Dedifferentiated amniotic fluid mesenchymal stem cell (primary cell): ENCODE results near the gene BEST1.
A peak's percentile ranks its signal among the peaks of the same experiment; 100 is the strongest.
"Not testable (repeated sequence)": the region's sequence is repeated elsewhere in the genome, so short reads cannot be mapped to it uniquely, and the experiment has no call there.

Experiments used
- DNase-seq: peaks from one replicate; pipeline ENCODE4 v3.0.0-alpha.2; 2016; ENCODE audit errors: extremely low spot score

BEST1 gene

DNA sequence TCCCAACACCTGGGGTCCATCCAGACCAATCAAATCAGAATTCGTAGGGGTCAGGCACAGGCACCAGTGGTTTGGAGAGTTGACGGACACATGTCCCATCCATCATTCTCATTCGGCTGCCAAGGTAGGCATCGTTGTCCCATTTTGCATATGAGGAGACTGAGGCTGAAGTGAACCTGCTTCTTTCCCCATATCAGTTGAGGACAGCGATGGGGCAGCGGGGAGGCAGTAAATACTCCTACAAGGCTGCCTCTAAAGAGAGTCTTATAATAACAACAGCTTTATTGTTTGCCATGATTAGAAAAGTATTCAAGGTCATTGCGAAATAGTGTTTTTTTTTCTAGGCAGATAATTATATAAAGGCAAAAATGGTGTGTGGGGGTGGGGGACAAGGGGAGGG is 1.6 kb upstream of the BEST1 start:
- no peak for DNase-seq

DNA sequence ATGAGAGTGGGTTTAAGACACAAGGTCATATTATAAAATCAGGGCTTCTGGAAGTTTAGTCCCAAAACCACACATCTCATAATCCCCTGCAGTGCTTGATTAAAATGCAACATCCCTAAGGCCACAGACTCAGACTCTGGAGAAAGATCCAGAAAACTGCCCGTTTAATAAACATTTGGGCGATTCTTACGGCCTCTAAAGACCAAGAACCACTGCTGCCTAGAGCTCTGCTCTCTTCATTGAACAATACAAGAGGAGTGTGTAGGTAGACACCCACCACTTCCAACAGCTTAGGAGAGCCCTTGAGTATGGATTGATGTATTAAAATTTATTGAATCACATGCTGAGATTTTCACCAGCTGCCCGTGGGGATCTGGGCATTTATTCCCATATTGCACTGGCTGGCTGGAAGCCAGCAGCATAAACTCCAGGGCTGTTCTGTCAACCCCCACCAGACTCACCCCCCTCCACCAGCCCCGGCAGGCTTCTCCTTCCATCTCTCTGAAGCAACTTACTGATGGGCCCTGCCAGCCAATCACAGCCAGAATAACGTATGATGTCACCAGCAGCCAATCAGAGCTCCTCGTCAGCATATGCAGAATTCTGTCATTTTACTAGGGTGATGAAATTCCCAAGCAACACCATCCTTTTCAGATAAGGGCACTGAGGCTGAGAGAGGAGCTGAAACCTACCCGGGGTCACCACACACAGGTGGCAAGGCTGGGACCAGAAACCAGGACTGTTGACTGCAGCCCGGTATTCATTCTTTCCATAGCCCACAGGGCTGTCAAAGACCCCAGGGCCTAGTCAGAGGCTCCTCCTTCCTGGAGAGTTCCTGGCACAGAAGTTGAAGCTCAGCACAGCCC is 749 bp upstream of the BEST1 start:
- DNase-seq: peak; percentile 99

DNA sequence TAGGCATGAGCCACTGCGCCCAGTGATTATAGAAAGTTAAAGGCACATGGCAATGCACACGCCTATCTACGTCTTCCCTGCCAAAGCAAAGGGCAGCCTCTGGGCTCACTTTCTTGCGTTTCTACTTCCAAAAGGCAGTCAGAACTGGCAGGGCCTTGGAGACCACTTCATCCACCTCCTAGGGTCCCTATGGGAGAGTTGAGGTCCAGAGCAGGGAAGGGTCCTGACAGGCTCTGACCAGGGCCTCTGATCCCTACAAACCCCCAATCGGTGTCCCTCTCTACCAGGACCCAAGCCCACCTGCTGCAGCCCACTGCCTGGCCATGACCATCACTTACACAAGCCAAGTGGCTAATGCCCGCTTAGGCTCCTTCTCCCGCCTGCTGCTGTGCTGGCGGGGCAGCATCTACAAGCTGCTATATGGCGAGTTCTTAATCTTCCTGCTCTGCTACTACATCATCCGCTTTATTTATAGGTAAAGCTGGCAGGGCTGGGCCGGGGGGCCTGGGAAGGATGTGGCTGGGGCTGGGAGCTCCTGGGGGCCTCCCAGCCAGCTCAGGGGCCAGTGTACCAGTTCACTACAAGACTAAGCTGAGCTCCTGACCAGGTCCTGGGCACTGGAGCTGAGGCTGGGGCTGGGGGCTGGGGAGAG is 1.5 kb downstream of the BEST1 start:
- DNase-seq: no peak

DNA sequence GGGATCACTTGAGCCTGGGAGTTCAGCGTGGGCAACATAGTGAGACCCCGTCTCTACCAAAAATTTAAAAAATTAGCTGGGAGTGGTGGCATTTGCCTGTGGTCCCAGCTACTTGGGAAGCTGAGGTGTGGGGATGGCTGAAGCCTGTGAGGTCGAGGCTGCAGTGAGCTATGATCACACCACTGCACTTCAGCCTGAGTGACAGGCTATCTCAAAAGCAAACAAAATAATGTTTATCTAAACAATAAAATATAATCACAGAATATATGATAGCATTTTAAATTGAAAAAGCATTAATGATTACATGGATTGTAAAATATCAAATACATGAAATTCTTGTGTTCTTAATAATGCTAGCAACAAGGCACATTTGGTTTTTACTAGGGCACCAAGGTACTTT is 2.7 kb downstream of the BEST1 start:
- no peak for DNase-seq

DNA sequence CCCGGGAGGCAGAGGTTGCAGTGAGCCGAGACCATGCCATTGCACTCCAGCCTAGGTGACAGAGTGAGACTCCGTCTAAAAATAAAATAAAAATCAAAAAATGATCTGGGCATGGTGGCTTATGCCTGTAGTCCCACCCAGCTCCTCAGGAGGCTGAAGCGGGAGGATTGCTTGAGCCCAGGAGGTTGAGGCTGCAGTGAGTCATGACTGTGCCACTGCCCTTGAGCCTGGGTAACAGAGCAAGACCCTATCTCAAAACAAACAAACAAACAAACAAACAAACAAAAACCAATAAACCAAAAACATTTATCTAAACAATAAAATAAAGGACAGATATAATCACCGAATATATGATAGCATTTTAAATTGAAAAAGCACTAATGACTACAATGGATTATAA is 3.5 kb downstream of the BEST1 start:
- DNase-seq: not testable (repeated sequence)

DNA sequence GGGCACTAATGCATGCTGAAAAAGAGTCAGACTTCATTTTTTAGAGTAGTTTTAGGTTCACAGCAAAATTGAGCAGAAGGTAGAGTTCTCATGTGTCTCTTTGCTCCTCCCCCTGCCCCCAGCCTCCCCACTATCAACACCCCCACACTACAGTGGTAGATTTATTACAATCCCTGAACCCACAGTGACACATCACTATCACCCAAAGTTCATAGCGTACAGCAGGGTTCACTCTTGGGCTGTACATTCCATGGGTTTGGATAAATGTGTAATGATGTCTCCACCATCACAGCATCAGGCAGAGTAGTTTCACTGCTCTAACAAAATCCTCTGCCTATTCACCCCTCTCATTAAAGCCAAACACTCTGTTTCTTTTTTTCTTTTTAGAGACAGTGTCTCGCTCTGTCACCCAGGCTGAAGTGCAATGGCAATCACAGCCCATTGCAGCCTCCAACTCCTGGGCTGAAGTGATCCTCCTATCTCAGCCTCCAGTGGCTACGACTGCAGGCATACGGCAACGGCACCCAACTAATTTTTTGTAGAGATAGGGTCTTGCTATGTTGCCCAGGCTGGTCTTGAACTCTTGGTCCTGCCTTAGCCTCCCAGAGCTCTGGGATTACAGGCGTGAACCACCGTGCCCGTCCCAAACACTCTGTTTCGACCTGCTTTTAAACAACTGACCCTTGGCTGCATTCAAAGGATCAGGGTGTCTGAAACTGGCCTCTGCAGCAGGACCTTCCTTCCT is 4.1 kb downstream of the BEST1 start:
- no peak for DNase-seq

DNA sequence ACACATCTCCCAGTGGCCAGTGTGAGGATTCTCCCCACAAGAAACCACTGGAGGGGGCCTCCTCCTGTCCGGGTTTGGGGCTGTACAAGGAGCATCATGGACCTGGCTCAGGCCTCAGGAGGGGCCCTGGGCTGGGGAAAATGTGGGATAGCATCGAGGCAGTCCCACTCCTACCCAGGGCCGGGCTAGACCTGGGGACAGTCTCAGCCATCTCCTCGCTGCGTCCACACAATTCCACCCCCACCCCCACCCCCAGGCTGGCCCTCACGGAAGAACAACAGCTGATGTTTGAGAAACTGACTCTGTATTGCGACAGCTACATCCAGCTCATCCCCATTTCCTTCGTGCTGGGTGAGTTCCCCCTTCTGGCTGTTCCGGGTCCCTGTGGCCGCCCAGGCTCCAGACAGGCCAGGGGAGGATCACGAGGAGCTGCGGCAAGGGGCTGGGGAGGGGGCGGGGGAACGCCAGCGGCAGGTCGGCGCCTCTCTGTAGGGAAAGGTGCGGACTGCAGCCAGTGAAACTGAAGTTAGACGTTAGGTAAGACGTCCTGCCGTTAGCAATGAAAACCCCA is 4.8 kb downstream of the BEST1 start:
- DNase-seq: peak; percentile 83

DNA sequence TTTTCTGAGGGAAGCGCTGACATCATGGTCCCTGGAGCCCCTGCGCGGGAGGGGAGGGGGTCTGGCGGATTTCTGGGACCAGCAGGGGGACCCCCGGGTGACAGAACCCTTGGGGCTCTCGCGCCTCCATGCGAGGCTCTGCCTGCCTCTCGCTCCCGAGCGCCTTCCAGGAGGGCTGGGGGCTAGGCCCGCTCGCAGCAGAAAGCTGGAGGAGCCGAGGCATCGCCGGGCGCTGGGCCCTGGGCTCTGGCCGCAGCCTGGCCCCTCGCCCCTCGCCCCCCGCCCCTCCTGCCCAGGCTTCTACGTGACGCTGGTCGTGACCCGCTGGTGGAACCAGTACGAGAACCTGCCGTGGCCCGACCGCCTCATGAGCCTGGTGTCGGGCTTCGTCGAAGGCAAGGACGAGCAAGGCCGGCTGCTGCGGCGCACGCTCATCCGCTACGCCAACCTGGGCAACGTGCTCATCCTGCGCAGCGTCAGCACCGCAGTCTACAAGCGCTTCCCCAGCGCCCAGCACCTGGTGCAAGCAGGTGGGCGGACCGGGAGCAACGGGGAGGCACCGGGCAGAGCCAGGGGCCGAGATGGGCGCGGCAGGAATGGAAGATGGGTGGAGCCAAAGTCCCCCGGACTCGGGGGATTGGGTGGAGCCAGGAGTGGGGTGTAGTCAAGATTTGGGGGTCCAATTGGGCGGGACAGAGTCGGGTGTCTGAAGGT is 5.4 kb downstream of the BEST1 start:
- DNase-seq: no peak

DNA sequence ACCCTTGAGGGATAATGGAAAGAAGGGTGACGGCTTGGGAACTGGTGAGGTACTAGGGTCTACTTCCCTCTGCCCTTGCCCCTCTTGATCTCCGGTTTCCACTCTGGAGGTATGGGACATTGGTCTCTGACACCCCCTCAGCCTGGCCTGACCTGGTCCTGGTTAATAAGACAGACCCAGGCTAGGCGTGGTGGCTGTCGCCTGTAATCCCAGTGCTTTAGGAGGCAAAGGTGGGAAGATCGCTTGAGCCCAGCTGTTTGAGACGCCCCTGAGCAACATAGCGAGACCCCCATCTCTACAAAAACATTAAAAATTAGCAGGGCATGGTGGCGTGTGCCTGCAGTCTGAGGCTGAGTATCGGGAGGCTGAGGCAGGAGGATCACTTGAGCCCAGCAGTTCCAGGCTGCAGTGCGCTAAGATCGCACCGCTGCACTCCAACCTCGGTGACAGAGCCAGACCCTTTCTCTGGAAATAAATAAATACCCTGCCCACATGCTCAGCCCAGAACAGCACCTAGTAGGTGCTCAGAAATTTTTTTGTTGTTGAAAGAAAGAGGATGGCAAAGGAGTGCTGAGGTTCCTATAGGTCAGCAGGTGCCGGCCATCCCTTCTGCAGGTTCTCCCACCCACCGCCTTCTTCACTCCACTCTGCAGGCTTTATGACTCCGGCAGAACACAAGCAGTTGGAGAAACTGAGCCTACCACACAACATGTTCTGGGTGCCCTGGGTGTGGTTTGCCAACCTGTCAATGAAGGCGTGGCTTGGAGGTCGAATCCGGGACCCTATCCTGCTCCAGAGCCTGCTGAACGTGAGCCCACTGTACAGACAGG is 6.3 kb downstream of the BEST1 start:
- no peak for DNase-seq

DNA sequence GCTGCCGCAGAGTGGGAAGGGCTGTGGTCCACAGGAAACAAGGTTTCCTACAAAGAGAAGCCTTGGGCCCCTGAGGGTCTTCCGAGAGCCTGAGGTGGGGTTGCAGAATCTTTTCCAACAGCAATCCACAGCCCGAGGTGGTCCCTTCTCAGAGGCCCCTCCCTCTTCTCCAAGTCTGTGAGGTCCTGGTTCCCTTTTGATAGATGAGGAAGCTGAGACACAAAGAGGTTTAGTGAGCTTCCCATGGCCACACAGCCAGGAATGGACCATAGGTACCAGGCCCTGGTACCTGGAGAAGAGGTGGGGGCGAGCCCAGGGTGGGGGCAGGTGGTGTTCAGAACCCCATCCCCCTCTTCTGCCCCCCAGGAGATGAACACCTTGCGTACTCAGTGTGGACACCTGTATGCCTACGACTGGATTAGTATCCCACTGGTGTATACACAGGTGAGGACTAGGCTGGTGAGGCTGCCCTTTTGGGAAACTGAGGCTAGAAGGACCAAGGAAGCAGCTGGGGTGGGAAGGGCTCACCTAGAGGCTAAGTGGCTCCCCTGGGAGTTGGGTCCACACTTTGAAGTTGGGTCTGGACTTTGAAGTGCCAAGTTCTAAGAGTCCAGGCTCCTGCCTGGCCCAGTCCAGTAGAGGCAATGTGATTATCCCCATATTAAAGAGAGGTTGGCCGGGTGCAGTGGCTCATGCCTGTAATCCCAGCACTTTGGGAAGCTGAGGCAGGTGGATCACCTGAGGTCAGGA is 7.0 kb downstream of the BEST1 start:
- DNase-seq: no peak

DNA sequence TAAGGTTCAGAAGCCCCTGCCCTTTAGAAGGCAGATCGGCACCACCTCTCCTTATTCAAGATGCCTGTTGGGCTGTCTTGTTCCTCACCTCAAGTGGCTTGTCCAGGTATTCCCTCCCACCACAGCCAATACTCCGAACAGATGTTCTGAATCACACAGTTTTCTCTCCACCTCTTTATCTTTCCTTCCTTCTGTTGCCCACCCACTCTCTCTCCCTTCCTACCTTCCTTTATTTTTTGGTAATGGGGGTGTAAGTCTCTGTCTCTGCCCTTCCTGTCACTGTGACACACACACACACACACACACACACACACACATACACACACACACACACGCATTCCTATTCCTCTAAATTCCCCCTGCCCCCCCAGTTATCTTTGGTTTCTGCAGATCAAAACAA is 8.4 kb downstream of the BEST1 start:
- DNase-seq: no peak

DNA sequence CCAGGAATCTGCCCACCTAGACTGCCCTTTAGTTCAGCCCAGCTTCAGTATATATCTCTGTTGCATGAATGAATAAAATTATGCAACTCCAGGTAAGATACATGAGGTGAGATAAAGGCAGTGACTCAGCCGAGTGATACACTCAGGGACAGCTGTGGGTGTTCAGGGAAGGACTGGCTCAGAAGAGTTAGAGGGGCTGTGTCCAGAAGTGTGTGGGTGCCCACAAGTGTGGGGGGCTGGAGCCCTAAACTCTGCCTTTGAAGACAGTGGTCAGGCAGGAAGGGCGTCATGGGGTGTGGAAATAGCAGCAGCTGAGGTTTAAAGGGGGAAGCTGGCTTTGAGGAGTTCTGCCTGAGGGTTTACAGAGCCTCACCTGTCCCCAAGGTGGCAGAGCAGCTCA is 9.0 kb downstream of the BEST1 start:
- DNase-seq: no peak

DNA sequence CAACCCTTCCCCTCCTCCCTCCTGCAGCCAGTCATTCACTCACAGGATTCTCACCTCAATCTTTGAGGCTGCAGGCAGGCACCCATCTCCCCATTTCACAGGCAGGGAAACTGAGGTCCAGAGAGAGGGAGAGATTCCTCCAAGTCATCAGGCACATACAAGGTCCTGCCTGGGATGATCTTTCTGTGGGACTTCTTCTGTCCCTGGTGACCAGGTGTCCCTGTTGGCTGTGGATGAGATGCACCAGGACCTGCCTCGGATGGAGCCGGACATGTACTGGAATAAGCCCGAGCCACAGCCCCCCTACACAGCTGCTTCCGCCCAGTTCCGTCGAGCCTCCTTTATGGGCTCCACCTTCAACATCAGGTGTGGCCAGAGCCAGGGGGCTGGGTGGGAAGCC is 9.5 kb downstream of the BEST1 start:
- DNase-seq: no peak

DNA sequence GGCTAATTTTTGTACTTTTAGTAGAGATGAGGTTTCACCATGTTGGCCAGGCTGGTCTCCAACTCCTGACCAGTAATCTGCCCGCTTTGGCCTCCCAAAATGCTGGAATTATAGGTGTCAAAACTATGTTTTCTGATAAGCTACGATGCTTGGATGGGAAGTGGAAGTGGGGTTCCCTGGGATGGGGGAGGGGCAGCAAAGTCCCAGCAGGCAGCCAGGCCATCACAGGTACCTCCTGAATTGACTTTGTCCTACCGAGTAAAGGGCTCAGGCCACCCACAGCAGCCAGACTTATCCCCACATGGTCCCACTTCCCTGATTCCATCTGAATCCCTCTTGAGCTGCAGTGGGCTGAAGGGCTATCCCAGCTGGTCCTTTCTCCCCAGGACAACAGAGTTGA is 10.4 kb downstream of the BEST1 start:
- DNase-seq: no peak

DNA sequence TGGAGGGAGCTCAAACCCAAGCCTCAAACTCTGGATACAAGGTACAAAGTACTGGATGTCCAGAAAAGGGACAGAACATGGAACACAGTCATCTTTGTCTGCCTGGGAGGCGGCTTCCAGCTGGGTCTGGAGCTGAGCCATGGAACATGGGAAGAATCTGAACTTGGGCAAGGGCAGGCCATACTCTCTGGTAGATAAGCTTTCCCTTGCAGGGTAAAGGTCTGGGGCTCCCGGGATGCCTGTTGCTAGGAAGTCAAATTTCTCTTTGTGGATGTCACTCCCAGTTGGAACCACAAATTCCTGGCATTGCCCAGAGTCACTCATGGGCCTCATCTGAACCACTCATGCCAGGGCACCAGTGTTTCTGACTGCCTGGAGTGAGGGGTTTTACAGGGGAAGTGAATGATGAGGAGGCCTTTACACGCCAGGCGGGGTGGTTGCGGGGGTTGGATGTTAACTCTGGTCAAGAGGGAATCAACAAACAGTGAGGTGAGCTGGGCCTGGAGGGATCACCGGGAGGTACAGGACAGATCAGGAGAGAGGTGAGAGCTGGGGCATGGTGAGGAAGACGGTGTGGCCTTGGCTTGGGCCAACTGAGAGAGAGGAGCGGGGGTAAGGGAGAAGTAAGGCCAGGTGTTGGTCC is 11.5 kb downstream of the BEST1 start:
- peak; percentile 33 for DNase-seq

DNA sequence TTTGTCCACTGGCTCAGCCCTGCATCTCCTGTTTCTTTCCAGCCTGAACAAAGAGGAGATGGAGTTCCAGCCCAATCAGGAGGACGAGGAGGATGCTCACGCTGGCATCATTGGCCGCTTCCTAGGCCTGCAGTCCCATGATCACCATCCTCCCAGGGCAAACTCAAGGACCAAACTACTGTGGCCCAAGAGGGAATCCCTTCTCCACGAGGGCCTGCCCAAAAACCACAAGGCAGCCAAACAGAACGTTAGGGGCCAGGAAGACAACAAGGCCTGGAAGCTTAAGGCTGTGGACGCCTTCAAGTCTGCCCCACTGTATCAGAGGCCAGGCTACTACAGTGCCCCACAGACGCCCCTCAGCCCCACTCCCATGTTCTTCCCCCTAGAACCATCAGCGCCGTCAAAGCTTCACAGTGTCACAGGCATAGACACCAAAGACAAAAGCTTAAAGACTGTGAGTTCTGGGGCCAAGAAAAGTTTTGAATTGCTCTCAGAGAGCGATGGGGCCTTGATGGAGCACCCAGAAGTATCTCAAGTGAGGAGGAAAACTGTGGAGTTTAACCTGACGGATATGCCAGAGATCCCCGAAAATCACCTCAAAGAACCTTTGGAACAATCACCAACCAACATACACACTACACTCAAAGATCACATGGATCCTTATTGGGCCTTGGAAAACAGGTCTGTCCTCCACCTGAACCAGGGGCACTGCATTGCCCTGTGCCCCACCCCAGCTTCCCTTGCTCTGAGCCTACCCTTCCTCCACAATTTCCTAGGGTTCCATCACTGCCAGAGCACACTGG is 12.3 kb downstream of the BEST1 start:
- DNase-seq: no peak

DNA sequence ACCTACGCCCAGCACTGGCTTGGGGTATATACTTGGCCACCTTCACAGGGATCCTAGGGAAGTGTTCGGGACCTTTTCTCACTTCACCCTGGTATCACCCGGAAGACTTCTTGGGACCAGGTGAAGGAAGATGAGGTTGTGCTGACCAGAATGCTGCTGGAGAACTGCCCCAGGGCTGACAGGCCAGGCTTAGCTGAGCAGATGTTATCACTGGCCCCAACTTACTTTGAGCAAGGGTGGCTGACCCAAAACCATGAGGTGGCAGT is 12.8 kb downstream of the BEST1 start:
- DNase-seq: no peak

DNA sequence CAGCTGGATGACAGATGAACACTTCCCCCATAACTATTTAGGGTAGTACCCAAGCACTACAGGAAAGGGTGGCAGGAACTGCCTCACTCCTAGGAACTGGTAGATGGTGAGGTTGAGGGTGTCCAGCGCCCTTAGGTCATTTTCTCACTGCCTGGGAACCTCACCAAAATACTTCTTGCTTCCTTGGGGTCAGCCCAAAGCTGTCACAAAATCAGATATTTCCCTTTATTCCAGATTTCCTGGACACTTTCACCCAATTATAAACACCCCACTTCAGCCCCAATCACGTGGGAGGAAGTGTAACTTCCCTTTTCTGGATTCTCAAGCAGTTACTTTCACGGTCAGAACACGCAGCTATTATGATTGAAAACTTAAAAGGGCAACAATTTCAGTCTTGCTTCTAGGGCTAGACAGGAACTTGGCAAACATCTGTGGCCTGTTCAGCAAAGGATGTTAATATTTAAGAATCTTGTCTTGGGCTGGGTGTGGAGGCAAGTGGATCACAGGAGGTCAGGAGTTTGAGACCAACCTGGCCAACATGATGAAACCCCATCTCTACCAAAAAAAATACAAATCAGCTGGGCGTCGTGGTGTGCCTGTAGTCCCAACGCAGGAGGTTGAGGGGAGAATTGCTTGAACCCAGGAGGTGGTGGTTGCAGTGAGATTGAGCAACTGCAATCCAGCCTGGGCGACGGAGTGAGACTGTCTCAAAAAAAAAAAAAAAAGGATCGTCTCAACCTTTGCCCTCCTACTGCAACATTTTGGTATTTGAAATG is 13.3 kb downstream of the BEST1 start:
- peak; percentile 73 for DNase-seq
